H9 (cell line): ENCODE data around the gene C2orf15. TPM values are rescaled to one million over a fixed set of nuclear protein-coding genes. Genes with fewer than 3 reads are reported as not detected.

ENCODE experiments used
- DNase-seq: peaks from one replicate; pipeline ENCODE4 v3.0.0-alpha.2; 2017
- H2AFZ ChIP-seq: one replicate; pipeline ENCODE4 v1.6.1; 2013; ENCODE audit warnings: mild to moderate bottlenecking, low read length, control low read depth, moderate library complexity
- H2AK5ac ChIP-seq: 2 replicates; pipeline ENCODE4 v1.6.1; 2013; ENCODE audit warnings: low read length, control low read depth, mixed read lengths; ENCODE audit not compliant: insufficient read length
- H2BK120ac ChIP-seq: one replicate; pipeline ENCODE4 v1.6.1; 2013; ENCODE audit warnings: low read depth, mild to moderate bottlenecking, low read length, control low read depth, inconsistent platforms; ENCODE audit not compliant: poor library complexity, severe bottlenecking
- H2BK12ac ChIP-seq: 2 replicates; pipeline ENCODE4 v1.6.1; 2013; ENCODE audit warnings: low read length, control low read depth, mixed read lengths, low read depth; ENCODE audit not compliant: insufficient read length
- H2BK15ac ChIP-seq: 2 replicates; pipeline ENCODE4 v1.6.1; 2013; ENCODE audit warnings: low read depth, low read length, control low read depth
- H2BK20ac ChIP-seq: one replicate; pipeline ENCODE4 v1.6.1; 2013; ENCODE audit warnings: low read depth, mild to moderate bottlenecking, low read length, control low read depth, inconsistent platforms; ENCODE audit not compliant: poor library complexity, severe bottlenecking
- H2BK5ac ChIP-seq: 2 replicates; pipeline ENCODE4 v1.6.1; 2013; ENCODE audit warnings: low read length, control low read depth, mixed read lengths; ENCODE audit not compliant: insufficient read length
- H3K14ac ChIP-seq: 2 replicates; pipeline ENCODE4 v1.6.1; 2013; ENCODE audit warnings: low read length, control low read depth; ENCODE audit not compliant: insufficient read depth
- H3K18ac ChIP-seq: 2 replicates; pipeline ENCODE4 v1.6.1; 2013; ENCODE audit warnings: low read depth, mild to moderate bottlenecking, mixed read lengths, low read length, control low read depth; ENCODE audit not compliant: insufficient read length
- H3K23ac ChIP-seq: 2 replicates; pipeline ENCODE4 v1.6.1; 2013; ENCODE audit warnings: low read length, control low read depth, mixed read lengths, low read depth; ENCODE audit not compliant: insufficient read length
- H3K23me2 ChIP-seq: 2 replicates; pipeline ENCODE4 v1.6.1; 2013; ENCODE audit warnings: low read depth, mild to moderate bottlenecking, mixed read lengths, low read length, control low read depth; ENCODE audit not compliant: insufficient read length, poor library complexity, severe bottlenecking
- H3K27ac ChIP-seq: 2 replicates; pipeline ENCODE4 v1.5.1; 2013; ENCODE audit warnings: low read length, control low read depth, mixed read lengths, low read depth; ENCODE audit not compliant: insufficient read length
- H3K27me3 ChIP-seq: 2 replicates; pipeline ENCODE4 v1.6.1; 2013; ENCODE audit warnings: low read length, control low read depth, inconsistent platforms; ENCODE audit not compliant: insufficient read depth
- H3K4ac ChIP-seq: 2 replicates; pipeline ENCODE4 v1.6.1; 2013; ENCODE audit warnings: low read depth, mild to moderate bottlenecking, control low read depth, inconsistent platforms, low read length, moderate library complexity
- H3K4me1 ChIP-seq: 2 replicates; pipeline ENCODE4 v1.6.1; 2013; ENCODE audit warnings: low read length, control low read depth, inconsistent platforms; ENCODE audit not compliant: insufficient read depth
- H3K4me2 ChIP-seq: 2 replicates; pipeline ENCODE4 v1.6.1; 2013; ENCODE audit warnings: low read length, control low read depth, mixed read lengths; ENCODE audit not compliant: insufficient read length, insufficient read depth
- H3K56ac ChIP-seq: 2 replicates; pipeline ENCODE4 v1.6.1; 2013; ENCODE audit warnings: low read depth, mild to moderate bottlenecking, mixed read lengths, low read length, control low read depth; ENCODE audit not compliant: insufficient read length
- H3K79me1 ChIP-seq: 2 replicates; pipeline ENCODE4 v1.6.1; 2013; ENCODE audit warnings: low read depth, mild to moderate bottlenecking, moderate library complexity, low read length, control low read depth, inconsistent platforms; ENCODE audit not compliant: insufficient read depth, poor library complexity, severe bottlenecking
- H3K79me2 ChIP-seq: 2 replicates; pipeline ENCODE4 v1.6.1; 2013; ENCODE audit warnings: low read length, control low read depth, inconsistent platforms; ENCODE audit not compliant: insufficient read depth
- H3K9ac ChIP-seq: 2 replicates; pipeline ENCODE4 v1.6.1; 2013; ENCODE audit warnings: low read length, control low read depth, mixed read lengths; ENCODE audit not compliant: insufficient read length; ENCODE audit errors: extremely low read depth
- H3K9me3 ChIP-seq: one replicate; pipeline ENCODE4 v1.6.1; 2013; ENCODE audit warnings: low read depth, low read length, inconsistent platforms; ENCODE audit not compliant: control insufficient read depth
- H3T11ph ChIP-seq: one replicate; pipeline ENCODE4 v1.6.1; 2013; ENCODE audit warnings: mild to moderate bottlenecking, low read length, control low read depth, inconsistent platforms
- H4K20me1 ChIP-seq: one replicate; pipeline ENCODE4 v1.6.1; 2013; ENCODE audit not compliant: control insufficient read depth, insufficient read length, insufficient read depth
- H4K5ac ChIP-seq: 2 replicates; pipeline ENCODE4 v1.6.1; 2013; ENCODE audit warnings: low read depth, mild to moderate bottlenecking, mixed read lengths, low read length, control low read depth; ENCODE audit not compliant: insufficient read length
- H4K8ac ChIP-seq: replicated peaks from 2 replicates; pipeline ENCODE4 v1.6.1; 2013; ENCODE audit warnings: low read length, control low read depth, mixed read lengths, low read depth; ENCODE audit not compliant: insufficient read length
- H4K91ac ChIP-seq: 2 replicates; pipeline ENCODE4 v1.6.1; 2013; ENCODE audit warnings: low read depth, mild to moderate bottlenecking, moderate library complexity, mixed read lengths, low read length, control low read depth; ENCODE audit not compliant: insufficient read length
- H3K27ac Mint-ChIP-seq, 3 experiments: 2 replicates in 2 of 3; 3 replicates in 1 of 3; pipeline ENCODE4 v1.8.0; 2020 to 2021; ENCODE audit warnings: mixed read lengths in 3 of 3, mild to moderate bottlenecking in 1 of 3, moderate library complexity in 1 of 3
- H3K27me3 Mint-ChIP-seq: 2 replicates; pipeline ENCODE4 v1.8.0; 2021; ENCODE audit warnings: low read depth, mild to moderate bottlenecking, moderate library complexity, mixed read lengths
- H3K36me3 Mint-ChIP-seq, 3 experiments: 2 replicates in 2 of 3; 3 replicates in 1 of 3; pipeline ENCODE4 v1.8.0; 2020 to 2021; ENCODE audit warnings: low read depth in 3 of 3, mixed read lengths in 3 of 3; ENCODE audit not compliant: insufficient read depth in 1 of 3
- H3K4me1 Mint-ChIP-seq, 2 experiments: 2 replicates each; pipeline ENCODE4 v1.8.0; 2020; ENCODE audit warnings: mixed read lengths in 2 of 2
- H3K4me3 Mint-ChIP-seq, 2 experiments: 2 replicates in 1 of 2; 3 replicates in 1 of 2; pipeline ENCODE4 v1.8.0; 2020 to 2021; ENCODE audit warnings: mild to moderate bottlenecking in 2 of 2, mixed read lengths in 2 of 2, moderate library complexity in 1 of 2
- H3K9me3 Mint-ChIP-seq, 2 experiments: 2 replicates in 1 of 2; 3 replicates in 1 of 2; pipeline ENCODE4 v1.8.0; 2020; ENCODE audit warnings: mild to moderate bottlenecking in 2 of 2, mixed read lengths in 2 of 2, moderate library complexity in 1 of 2
- WGBS: extraction: QIAGEN DNeasy Blood & Tissue Kit; methylation state at CpG from one replicate; pipeline ENCODE4 v1.1.7; 2013; ENCODE audit warnings: missing lambda C conversion rate, low lambda C conversion rate, mixed read lengths; ENCODE audit not compliant: insufficient read length; ENCODE audit errors: extremely low coverage; 5-methylcytosine and 5-hydroxymethylcytosine counted together
- total RNA-seq: library from RNA; stranded (reverse); gene quantifications from 2 replicates; pipeline ENCODE4 v1.2.1, GENCODE V29; 2021
- TF ChIP-seq, protein P1 (sequence below): fragments of 200-600 bp; sonication (generic); conservative IDR thresholded peaks from 3 replicates; pipeline ENCODE4 v1.8.0; 2021; ENCODE audit warnings: antibody characterized with exemption, mild to moderate bottlenecking

Gene C2orf15
- total RNA-seq, 1 experiment from 2014 or later: 6.2 TPM

GRCh38 chr2:99140056-99140859 lies 1.2 kb upstream of the C2orf15 start:
- TF ChIP-seq, protein P1, sequence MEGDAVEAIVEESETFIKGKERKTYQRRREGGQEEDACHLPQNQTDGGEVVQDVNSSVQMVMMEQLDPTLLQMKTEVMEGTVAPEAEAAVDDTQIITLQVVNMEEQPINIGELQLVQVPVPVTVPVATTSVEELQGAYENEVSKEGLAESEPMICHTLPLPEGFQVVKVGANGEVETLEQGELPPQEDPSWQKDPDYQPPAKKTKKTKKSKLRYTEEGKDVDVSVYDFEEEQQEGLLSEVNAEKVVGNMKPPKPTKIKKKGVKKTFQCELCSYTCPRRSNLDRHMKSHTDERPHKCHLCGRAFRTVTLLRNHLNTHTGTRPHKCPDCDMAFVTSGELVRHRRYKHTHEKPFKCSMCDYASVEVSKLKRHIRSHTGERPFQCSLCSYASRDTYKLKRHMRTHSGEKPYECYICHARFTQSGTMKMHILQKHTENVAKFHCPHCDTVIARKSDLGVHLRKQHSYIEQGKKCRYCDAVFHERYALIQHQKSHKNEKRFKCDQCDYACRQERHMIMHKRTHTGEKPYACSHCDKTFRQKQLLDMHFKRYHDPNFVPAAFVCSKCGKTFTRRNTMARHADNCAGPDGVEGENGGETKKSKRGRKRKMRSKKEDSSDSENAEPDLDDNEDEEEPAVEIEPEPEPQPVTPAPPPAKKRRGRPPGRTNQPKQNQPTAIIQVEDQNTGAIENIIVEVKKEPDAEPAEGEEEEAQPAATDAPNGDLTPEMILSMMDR: no peak
- no peak overlapping the region for H2BK120ac ChIP-seq
- H2BK12ac ChIP-seq: no peak overlapping the region
- no peaks in the 10 kb centered on the region for H3K4me1 ChIP-seq
- no peak overlapping the region for H3K27ac ChIP-seq
- no peak overlapping the region for H3K4ac ChIP-seq
- no peak for DNase-seq
- H3K23ac ChIP-seq: no peak overlapping the region
- H4K8ac ChIP-seq: no peak overlapping the region
- no peak overlapping the region for H3T11ph ChIP-seq
- Mint-ChIP-seq H3K9me3 (peaks cover 18 to 29% of the 10 kb centered on the region in 2 experiments), H3K4me1 (peaks cover 11 to 13% of the 10 kb centered on the region in 2 experiments), H3K4me3 (peak overlapping the region; percentile 91 to 96), H3K27me3 (peaks cover 7% of the 10 kb centered on the region), H3K36me3 (peaks cover 16 to 30% (median 19%) of the 10 kb centered on the region in 3 experiments), H3K27ac (peak overlapping the region; percentile 56 to 96 (median 91); a peak in 4 of 7 replicates)
- H3K27me3 ChIP-seq: no peaks in the 10 kb centered on the region
- H3K56ac ChIP-seq: no peak overlapping the region
- H3K18ac ChIP-seq: no peak overlapping the region
- H3K23me2 ChIP-seq: peaks cover 4% of the 10 kb centered on the region
- peak overlapping the region; percentile 64 for H3K9ac ChIP-seq
- H3K9me3 ChIP-seq: peaks cover 1% of the 10 kb centered on the region
- H4K20me1 ChIP-seq: no peaks in the 10 kb centered on the region
- no peak overlapping the region for H2BK20ac ChIP-seq
- no peak overlapping the region for H2AFZ ChIP-seq
- no peak overlapping the region for H2BK15ac ChIP-seq
- H4K91ac ChIP-seq: no peak overlapping the region
- H2AK5ac ChIP-seq: no peak overlapping the region
- H4K5ac ChIP-seq: no peak overlapping the region
- no peak overlapping the region for H2BK5ac ChIP-seq
- H3K79me1 ChIP-seq: no peaks in the 10 kb centered on the region
- H3K79me2 ChIP-seq: no peaks in the 10 kb centered on the region
- no CpG with 5 or more reads among the region's 17 CpGs for WGBS
- H3K4me2 ChIP-seq: peak overlapping the region; percentile 64
- H3K14ac ChIP-seq: no peak overlapping the region
